BE2C (cell line): Measurements from ENCODE around the gene CFAP97.
A peak's percentile ranks its signal among the peaks of the same experiment; 100 is the strongest.

Source experiments
- DNase-seq: peaks from one replicate; pipeline ENCODE4 v3.0.0-alpha.2; 2020
- H3K27me3 ChIP-seq: fragments of 250-450 bp; sonication (Bioruptor Pico); 2 replicates; pipeline ENCODE4 v1.5.1; 2020; ENCODE audit warnings: mild to moderate bottlenecking
- H3K36me3 ChIP-seq: fragments of 250-450 bp; sonication (Bioruptor Pico); 2 replicates; pipeline ENCODE4 v1.5.1; 2020; ENCODE audit warnings: mild to moderate bottlenecking
- H3K4me1 ChIP-seq: fragments of 250-450 bp; sonication (Bioruptor Pico); 2 replicates; pipeline ENCODE4 v1.5.1; 2020
- H3K4me3 ChIP-seq: 2 replicates; pipeline ENCODE4 v1.5.1; 2011; ENCODE audit warnings: low read depth, low read length
- H3K9me3 ChIP-seq: fragments of 250-450 bp; sonication (Bioruptor Pico); 2 replicates; pipeline ENCODE4 v1.5.1; 2020
- TF ChIP-seq, protein P1 (sequence below): IDR thresholded peaks from 2 replicates; pipeline ENCODE4 v1.5.1; 2012; ENCODE audit warnings: mild to moderate bottlenecking, low read depth, low read length

Gene CFAP97

DNA sequence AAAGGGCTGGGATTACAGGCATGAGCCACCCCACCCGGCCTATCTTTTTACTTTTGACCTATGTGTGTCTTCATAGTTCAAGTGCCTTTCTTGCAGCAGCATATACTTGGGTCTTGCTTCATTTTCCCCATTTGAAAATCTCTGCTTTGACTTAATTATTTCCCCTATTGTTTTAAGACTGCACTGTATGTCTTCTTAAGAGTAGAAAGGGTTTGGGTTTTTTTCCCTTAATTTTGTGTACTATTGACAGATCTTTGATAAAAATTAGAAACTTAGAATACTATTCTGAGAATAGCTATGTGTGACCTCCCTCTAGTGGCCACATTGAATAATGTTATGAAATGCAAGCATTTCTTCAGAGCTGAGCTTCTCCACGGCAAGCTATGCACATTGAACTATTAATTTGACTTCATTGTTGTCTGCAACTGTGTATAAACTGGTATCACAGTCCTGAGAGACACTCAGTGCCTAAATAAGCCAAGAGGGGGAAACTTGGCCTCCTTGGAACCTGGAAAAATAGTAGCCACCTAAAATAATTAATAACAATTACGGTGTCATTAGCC lies 69.4 kb downstream of the CFAP97 start:
- DNase-seq, result peak; percentile 28
- H3K36me3 ChIP-seq, result no peaks in the 10 kb centered on the region
- no peak overlapping the region for H3K4me3 ChIP-seq
- no peaks in the 10 kb centered on the region for H3K27me3 ChIP-seq
- TF ChIP-seq, protein P1, sequence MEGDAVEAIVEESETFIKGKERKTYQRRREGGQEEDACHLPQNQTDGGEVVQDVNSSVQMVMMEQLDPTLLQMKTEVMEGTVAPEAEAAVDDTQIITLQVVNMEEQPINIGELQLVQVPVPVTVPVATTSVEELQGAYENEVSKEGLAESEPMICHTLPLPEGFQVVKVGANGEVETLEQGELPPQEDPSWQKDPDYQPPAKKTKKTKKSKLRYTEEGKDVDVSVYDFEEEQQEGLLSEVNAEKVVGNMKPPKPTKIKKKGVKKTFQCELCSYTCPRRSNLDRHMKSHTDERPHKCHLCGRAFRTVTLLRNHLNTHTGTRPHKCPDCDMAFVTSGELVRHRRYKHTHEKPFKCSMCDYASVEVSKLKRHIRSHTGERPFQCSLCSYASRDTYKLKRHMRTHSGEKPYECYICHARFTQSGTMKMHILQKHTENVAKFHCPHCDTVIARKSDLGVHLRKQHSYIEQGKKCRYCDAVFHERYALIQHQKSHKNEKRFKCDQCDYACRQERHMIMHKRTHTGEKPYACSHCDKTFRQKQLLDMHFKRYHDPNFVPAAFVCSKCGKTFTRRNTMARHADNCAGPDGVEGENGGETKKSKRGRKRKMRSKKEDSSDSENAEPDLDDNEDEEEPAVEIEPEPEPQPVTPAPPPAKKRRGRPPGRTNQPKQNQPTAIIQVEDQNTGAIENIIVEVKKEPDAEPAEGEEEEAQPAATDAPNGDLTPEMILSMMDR, result peak; percentile 70
- H3K4me1 ChIP-seq, result no peaks in the 10 kb centered on the region
- no peaks in the 10 kb centered on the region; the same call in 1 of the 2 replicates for H3K9me3 ChIP-seq

DNA sequence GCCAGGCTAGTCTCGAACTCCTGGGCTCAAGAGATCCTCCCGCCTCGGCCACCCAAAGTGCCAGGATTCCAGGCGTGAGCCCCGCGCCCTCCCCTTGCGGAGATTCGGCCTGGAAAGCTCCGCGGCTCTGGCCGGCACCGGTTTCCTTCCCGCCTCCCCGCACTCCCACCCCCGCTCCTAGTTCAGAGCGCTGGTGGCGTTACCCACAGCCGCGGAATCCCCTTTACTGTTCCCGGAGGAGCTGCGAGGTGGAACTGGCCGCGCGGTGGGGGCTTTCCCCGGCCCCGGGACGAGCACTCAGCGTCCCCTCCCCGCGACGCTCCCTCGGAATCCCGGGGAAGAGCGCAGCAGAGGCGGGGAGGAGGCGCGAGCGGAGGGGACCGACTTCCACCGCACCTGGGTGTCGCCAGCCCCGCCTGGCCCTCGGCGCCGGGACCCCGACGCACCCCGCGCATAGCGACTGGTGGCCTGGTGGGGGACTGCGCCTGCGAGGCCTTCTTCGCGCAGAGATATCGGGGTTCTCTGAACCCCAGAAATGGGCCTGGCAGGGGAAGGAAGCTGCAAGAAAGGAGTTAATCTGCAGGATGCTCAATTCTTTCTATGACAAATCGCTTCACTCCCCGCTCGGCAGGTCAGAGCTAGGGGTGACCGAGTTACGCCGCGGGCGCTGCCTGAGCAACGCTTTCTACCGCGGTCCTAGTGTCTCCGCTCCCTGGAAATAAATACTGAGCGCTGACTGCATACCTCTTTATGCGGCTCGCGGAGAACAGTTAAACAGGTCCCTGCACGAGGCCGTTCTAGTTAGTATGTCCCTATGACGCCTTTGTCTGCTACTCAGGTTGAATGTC lies 75.3 kb downstream of the CFAP97 start:
- peak; percentile 36 for DNase-seq
- peak overlapping the region; percentile 74 for H3K4me3 ChIP-seq
- no peaks in the 10 kb centered on the region for H3K27me3 ChIP-seq
- H3K4me1 ChIP-seq, result no peaks in the 10 kb centered on the region
- no peaks in the 10 kb centered on the region for H3K36me3 ChIP-seq
- no peaks in the 10 kb centered on the region; the same call in 1 of the 2 replicates for H3K9me3 ChIP-seq
- TF ChIP-seq, protein P1, result peak; percentile 18; the same call in 1 of the 2 replicates

DNA sequence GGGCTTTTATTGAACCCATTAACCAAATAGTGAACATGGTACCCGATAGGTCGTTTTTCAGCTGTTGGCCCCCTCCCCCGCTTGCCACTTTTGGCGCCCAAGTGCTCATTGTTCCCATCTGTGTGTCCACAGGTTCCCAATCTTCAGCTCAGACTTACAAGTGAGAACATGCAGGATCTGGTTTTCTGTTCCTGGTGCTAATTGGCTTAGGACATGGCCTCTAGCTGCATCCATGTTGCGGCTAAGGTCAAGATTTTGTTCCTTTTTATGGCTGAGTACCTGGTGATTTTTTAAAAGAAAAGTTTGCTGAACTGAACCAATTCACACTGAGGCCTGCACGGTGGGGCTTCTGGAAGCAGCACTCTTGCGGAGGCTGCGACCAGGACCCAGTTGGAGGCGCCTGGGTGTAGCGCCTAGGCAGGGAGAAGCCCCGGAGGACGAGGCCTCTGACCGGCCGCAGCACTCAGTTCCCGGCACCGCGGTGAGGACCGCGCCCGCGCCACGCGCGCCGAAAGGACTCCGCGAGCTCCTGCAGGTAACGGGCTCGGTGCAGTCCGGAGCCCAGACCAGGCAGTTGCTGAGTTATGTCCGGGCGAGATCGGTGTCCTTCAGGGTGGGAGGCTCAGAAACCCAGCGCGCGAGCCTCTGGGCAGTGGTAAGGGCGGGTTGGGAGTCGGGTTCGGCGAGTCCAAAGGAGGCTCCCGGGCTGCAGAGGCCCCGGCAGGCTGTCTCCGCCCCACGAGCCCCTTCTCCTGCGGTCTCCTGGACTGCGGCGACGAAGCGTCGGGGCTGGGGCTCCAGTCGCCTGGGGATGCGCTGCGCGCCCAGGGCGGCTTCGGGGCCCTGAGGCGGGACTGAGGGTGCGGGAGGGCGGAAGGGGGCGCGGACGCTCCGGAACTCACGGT lies 76.5 kb downstream of the CFAP97 start:
- Histone ChIP-seq H3K36me3 (no peaks in the 10 kb centered on the region), H3K27me3 (no peaks in the 10 kb centered on the region), H3K4me1 (no peaks in the 10 kb centered on the region), H3K4me3 (peak overlapping the region; percentile 74), H3K9me3 (no peaks in the 10 kb centered on the region; the same call in 1 of the 2 replicates)
- TF ChIP-seq, protein P1, result no peak
- DNase-seq, result peak; percentile 40

DNA sequence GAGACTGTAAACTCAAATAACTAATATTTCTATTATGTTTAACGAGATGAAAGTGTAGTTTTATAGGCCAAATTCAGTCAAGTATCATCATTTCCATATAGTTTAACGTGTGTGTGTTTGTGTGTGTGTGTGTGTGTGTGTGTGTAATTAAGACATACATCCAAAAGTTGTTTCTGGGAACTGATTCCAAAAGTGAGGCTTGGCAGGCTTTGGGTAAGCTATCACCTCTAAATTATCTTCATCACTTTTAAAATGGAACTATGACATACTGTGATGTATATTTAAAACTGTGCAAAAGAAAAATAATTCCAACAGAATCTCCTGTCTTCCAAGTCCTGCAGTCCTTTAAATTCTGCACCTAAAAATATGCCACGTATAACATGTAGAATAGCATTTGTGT lies 79.8 kb downstream of the CFAP97 start:
- H3K27me3 ChIP-seq, result no peaks in the 10 kb centered on the region
- TF ChIP-seq, protein P1, result no peak
- peaks cover 9% of the 10 kb centered on the region for H3K4me1 ChIP-seq
- H3K36me3 ChIP-seq, result no peaks in the 10 kb centered on the region
- H3K9me3 ChIP-seq, result no peaks in the 10 kb centered on the region
- no peak for DNase-seq
- no peak overlapping the region for H3K4me3 ChIP-seq

DNA sequence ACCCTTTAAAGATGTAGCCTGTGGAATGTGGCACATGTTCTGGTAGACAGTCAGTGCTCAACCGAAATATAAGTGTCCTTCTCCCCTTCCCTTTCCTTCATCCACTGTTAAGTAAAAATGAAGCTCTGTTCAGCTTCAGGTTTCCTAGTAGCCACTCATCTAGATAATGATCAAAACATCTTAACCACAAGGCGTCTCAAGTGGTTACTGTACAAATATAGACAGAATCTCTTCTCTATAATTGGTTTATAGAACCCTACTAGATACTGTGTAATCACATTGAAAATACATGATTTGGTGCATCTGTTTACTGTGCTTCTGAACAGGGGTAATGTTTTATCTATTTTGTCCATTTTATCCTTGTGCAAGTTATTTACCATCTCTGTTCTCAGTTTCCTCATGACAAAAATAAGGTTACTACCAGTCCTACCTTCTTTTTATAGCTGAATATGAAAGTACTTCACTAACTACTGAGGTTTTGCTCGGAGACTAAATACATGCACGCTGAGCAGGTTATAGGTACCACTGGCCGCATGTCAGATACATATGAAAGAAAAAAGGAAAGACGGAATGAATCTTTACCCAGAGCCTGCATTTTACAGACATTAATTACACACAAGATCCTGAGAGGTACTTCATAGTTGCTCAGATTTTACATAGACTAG lies 81.0 kb downstream of the CFAP97 start:
- TF ChIP-seq, protein P1, result no peak
- no peaks in the 10 kb centered on the region for H3K9me3 ChIP-seq
- H3K4me1 ChIP-seq, result peaks cover 9% of the 10 kb centered on the region
- no peak for DNase-seq
- no peaks in the 10 kb centered on the region for H3K27me3 ChIP-seq
- H3K36me3 ChIP-seq, result no peaks in the 10 kb centered on the region
- H3K4me3 ChIP-seq, result no peak overlapping the region
